Fibroblast of peridontal ligament (primary cell): ENCODE data around the gene TKT.
"Not testable (repeated sequence)": the region's sequence is repeated elsewhere in the genome, so short reads cannot be mapped to it uniquely, and the experiment has no call there.

Source experiments
- DNase-seq: peaks from one replicate; pipeline ENCODE4 v3.0.0-alpha.2; 2010; ENCODE audit errors: extremely low read depth

TKT gene

DNA sequence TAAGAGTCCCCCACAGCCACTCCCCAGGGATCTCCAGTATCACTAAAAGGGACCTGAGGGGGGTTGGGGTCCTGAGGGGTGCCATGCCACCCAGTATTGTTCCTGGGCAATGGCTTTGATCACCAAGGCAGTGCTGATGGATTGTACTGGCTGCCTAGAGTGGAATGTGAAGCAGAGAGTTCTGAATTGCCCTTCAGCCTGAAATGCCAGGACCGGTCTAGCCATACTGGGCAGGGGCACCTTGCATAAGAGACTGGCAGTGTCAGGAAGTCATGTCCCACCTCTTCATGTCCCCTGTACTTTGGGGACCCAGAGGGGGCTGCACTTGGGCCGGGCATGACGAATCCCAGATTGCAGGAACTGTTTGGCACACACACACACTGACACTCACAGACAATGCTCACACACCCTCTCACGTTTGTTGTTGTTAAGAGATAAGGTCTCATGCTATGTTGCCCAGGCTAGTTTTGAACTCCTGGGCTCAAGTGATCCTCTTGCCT, 4.5 kb upstream of the TKT start:
- DNase-seq = no peak

DNA sequence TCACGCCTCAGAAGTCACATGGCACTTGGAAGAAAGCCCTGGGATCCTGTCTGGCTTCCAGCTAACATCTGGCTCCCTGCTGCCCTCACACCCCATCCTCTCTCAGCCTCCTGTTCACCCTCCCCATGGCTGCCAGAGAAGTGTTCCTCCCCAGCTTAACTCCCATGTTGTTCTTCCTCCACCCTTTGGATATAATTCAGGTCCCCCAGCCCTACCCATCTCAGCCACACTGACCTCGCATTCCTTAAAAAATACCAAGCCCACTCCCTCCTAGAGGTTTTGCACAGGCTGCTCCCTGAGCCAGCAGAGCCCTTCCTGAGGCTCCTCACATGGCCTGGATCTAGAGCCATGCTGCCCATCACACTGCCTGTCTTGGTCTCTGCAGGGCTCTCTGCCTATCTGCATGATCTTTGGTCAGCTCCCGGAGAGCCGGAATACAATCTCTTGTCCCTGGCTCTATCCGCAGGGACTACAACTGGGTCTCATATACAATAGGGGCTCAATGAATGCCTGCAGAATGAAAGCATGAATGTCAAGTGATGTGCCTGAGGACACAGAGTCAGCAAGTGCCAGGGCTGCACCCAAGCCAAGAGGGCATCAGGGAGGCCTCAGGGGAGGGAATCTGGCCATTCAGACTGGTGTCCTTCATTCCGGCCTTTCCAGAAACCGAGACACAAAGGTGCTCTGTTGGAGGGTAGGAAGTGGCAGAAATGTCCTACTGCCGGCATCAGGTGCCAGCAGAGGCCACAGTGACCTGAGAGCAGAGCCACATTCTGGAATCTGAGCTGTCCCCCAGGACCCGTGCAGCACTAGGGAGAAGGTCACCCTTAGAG, 3.8 kb upstream of the TKT start:
- DNase-seq = peak; percentile 26

DNA sequence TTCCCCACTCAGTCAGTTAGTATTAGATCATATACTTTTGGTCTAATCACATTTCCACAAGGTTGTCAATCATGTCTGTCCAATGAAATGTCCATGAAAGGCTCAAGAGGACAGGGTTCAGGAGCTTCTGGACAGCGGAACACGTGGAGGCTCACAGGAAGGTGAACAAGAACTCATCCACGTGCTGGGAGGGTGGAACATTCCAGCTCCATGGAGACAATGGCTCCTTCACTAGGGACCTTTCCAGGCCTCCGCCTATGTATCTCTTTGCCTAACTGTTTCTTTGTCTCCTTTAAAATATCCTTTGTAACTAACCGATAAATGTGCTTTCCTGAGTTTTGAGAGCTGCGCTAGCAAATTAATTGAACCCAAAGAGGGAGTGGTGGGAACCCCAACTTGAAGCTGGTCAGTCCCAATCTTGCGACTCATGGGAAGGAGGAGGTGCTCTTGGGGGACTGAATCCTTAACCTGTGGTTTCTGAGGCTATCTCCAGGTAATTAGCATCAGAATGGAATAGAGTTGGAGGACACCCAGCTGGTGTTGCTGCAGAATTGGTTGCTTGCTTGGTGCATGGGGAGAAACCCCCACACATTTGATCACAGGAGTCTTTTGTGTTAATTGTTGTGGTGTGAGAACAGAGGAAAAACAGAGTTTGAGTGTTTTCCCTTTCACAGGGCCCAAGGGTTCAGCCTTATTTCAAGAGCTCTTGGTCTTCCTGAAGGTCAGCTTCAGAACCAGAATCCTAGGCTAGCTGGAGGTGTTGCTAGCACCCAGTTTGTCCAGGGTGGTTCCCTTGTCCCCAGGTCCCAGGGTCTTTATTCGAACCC, 3.0 kb upstream of the TKT start:
- DNase-seq = no peak

DNA sequence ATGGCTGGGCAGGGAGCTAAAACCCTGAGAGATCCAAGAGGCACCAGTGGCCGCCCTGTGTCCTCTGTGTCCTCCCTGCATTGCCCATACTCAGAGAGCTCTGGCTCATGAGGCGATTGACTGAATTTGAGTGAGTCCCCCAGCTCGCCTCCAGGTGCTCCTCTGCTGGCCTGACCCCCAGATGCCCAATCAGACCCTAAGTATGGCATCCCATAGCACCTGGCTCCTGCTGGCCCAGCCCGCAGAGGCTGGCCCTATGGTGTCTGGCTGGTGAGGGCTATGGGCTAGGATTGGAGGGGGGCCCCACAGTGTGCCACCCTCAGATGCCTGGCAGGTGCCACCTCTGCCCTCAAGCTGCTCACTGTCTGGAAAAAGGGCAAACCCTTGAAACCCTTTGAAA, 1.6 kb upstream of the TKT start:
- DNase-seq = no peak

DNA sequence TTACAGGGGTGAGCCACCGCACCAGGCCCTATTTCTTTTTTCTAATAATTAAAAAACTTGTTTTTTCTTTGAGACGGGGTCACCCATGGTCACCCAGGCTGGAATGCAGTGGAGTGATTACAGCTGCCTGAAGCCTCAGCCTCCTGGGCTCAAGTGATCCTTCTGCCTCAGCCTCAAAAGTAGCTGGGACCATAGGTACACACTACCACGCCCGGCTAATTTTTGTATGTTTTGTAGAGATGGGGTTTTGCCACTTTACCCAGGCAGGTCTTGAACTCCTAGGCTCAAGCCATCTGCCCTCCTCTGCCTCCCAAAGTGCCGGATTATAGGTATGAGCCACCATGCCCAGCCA, 858 bp upstream of the TKT start:
- no peak for DNase-seq

DNA sequence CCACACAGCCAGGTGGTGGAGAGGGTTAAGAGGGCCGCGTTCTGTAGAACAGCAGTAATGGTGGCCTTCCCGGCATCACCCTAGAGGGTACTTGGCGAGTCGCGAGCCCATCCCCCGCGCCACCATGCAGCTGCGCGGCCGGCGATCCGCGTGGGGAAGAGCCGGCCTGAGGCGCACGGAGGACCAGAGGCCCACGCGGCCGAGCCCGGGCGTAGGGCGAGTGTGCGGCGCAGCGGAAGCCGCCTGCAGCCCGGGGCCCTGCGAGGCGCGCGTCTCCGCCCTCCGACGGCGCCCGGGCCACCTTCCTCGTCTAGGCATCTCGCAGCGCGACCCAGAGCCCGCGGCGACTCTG, 423 bp downstream of the TKT start:
- DNase-seq = no peak

DNA sequence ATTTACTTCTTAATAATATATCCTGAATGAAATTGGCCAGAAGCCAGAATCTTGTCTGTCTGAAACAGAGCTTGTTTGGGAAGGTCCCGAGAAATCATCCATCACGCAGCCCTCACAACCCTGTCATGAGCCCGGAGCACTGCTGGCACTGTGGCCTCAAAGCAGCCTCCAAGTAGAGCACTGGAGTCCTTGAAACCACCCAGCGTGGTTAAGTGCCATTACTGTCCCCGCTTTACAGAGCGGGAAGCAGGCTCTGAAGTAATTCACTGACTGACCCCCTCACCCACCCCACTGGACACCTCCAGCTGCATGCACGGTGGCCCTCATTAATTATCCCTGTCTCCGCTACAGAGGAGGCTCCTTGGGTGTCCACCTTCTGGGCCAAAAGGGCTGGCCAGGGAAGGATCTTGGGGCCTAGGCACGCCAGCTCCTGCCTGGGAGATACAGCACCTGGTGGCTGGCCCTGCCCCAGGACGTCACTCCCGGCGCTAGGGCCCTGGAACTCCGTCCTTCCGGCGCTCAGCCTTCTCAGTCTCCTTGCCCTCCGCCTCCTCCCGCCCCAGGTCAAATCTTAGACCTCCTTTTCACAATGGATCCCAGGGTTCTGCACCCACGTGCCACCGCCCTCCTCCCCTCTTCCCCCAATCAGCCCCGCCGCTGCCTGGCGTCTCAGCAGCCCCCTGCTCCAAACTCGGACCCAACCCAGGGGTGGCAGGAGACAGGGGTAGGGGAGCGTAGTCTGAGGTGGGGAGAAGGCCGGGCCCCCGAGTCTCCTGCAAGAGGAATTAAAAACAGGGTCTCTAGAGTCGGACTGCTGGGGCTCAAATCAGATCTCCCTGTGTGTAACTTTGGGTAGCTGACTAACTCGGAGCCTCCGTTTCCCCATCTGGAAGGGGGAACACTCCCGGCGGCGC, 1.1 kb downstream of the TKT start:
- DNase-seq = peak; percentile 32

DNA sequence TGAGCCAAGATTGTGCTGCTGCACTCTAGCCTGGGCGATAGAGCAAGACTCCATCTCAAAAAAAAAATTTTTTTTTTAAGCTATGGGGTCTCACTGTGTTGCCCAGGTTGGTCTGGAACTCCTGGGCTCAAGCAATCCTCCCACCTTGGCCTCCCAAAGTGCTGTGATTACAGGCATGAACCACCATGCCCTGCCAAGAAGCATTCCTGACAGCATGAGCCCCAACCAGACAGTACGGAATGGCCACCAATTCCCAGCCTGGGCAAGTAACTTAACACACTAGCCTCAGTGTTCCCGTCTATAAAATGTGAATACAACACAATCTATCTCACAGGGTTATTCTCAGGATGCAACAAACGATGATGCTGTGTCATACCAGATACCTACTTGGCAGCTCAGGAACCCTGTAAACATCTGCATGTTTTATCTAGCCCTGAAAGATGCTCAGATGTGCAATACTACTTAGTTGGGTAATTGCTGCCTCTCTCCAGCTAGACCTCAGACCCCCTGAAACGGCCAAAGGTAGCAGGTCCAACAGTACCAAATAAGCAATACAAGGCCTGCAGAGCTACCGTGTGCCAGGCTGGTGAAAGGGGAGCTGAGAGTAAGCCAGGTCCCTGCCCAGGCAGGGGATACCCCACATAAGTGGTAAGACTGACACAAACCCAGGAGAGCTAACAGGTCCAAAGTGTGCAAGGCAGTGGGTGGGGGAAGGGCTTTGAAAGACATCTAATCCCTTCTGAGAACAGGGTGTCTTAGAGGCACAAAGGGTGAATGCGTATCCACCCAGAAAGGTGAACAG, 1.9 kb downstream of the TKT start:
- no peak for DNase-seq

DNA sequence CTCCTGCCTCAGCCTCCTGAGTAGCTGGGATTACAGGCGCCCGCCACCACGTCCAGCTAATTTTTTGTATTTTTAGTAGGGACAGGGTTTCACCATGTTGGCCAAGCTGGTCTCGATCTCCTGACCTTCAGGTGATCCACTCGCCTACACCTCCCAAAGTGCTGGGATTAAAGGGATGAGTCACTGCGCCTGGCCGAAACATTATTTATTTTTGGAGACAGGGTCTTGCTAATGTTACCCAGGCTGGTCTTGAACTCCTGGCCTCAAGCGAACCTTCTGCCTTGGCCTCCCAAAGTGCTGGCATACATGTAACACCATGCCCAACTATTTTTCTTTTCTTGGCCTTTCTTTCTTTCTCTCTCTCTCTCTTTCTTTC, 2.9 kb downstream of the TKT start:
- DNase-seq = not testable (repeated sequence)

DNA sequence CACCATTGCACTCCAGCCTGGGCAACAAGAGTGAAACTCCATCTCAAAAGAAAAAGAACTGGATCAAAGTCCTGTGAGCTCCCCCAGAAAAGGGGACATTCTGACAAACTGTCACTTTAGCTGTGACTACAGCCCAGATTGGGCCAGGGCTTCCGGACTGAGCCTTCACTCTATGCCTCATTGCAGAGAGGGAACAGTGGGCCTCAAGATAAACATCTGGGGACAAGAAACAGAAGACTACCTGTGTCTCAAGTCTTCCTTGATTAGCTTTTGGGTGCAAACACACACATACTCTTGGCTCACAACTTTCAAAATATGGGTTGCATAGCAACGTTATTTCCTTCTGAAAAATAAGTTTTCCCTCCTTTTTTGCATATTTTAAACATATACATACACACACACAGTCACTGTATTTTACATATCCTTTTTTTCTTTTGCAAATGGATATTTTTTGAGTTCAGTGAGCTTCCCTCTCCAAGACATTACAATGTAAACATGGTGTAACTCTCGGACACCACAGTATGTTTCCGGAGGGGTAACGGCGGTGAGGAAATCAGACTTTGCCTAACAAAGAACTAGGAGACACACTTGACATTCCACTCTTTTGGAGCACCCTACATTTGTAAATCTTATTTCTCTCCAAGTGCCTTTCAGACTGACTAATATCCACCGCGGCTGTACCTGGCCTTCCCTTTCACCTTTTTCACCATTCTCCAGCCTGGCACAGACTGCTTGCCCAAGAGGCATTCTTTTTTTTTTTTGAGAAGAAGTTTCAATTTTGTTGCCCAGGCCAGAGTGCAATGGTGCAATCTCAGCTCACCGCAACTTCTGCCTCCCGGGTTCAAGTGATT, 3.5 kb downstream of the TKT start:
- DNase-seq = no peak

DNA sequence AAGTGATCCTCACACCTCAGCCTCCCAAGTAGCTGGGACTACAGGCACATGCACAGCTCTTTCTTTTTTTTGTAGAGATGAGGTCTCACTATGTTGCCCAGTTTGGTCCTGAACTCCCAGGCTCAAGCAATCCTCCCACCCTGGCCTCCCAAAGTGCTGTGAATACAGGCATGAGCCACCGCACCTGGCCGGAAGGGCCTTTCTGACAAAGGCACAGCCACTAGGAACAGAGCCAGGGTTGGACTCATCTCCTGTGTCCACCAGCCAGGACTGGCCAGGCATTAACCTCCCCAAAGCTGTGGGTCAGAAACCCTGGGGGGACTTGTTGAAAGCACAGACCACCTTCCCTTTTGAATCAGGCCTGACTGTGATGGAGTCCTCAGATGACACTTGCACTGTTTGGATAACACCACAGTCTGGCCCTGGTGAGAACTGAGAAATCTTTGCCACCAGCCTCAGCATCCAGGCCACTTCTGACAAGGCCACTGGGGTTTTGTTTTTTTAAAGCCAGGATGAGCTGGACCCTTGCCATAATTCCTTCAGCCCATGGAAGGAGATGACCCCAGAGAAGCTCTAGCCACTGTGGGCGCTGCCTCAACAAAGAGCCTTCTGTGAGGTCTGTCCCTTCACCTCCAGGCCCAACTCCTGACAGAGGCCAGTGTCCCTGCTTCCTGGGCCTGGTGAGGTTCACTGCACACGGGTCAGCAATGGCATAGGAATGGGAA, 4.8 kb downstream of the TKT start:
- no peak for DNase-seq

DNA sequence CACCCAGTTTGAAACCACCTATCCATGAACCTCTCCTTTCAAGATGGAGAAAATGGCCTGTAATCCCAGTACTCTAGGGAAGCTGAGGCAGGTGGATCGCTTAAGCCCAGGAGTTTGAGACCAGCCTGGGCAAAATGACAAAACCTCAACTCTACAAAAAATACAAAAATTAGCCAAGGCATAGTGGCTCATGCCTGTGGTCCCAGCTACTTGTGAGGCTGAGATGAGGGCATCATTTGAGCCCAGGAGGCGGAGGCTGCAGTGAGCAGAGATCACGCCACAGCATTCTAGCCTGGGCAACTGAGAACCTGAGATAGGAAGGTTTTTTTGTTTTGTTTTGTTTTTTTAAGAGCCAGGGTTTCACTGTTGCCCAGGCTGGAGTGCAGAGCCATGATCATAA, 5.4 kb downstream of the TKT start:
- DNase-seq = peak; percentile 36

DNA sequence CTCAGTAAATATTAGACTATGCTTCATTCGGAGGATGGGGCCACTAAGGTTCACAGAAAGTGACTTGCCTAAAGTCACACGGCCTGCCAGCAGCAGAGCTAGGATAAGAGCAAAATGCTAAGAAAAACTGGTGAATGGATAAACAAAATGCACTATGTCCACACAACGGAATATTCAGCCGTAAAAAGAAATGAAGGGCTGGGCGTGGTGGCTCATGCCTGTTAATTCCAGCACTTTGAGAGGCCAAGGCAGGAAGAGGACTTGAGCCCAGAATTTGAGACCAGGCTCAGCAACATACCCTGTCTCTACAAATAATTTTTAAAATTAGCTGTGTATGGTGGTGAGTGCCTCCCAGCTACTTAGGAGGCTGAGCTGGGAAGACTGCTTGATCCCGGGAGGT, 7.7 kb downstream of the TKT start:
- no peak for DNase-seq

DNA sequence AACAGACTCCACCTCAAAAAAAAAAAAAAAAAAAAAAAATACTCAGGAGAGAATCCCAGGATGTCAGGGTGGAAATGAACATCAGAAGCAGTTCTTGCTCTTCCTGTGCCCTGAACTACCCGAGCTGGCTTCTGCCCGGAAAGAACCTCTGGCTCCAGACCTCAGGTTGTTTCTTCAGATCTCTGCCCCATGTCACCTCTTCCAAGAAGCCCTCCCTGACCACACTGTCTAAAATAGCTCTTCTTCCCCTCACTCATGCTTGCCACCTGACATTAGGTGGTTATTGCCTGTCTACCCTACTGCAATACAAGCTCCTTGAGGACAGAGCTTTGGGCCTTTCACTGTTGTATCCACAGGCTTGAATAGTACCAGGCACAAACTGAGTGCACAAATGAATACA, 8.2 kb downstream of the TKT start:
- no peak for DNase-seq

DNA sequence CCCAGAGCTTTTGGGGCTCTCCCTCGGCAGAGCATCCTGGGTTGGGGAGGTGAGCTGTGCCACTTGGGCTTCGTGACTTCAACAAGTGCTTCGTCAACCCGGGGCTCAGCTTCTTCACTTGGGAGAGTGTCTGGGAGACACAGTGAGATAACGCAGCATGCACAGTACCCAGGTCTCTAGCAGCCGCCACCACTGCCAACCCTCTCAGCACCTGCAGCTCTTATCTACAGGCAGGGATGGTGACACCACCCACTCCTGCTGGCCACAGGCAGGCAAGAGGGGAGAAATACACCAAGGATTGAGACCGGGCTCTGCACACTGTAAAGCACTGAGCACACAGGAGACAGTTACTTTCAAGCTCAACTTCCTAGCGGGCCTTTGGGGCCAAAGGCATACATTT, 11.6 kb downstream of the TKT start:
- no peak for DNase-seq

DNA sequence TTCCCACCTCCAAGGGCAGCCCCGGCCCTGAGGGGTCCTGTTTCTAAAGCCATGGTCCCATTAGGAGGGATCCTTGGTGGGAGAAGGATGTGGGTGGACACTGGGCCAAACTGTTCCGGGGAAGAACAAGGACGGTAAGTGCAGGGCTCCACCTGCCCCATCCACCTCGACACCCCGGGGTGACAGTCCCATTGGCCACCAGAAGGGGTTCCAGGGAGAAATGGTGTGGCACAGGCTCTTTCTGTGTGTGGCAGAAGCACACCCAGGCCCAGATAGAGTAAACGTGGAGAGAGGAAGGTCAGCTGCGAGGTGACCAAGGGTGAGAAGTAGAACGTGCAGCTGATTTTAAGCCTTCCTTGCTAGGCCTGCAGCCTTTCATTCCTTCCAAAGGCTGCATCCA, 12.0 kb downstream of the TKT start:
- DNase-seq = no peak

DNA sequence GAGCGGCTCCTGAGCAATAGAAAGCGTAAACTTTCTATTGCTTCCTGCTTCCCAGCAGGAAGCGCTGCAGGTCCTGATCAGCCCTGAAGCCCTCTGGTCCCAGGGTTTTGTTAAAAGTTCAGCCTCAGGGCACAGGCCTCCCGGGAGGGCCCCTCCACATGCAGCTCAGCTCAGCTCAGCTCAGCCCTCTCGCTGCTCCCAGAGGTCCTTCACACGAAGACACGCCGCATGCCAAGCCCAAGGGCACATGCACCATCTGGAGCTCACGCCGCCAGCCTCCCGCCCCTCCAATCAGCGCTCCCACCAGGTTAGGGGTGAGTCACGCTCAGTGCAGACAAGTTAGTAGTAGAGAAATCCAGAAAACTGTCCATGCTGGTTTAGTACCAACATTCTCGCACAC, 12.7 kb downstream of the TKT start:
- peak; percentile 17 for DNase-seq

DNA sequence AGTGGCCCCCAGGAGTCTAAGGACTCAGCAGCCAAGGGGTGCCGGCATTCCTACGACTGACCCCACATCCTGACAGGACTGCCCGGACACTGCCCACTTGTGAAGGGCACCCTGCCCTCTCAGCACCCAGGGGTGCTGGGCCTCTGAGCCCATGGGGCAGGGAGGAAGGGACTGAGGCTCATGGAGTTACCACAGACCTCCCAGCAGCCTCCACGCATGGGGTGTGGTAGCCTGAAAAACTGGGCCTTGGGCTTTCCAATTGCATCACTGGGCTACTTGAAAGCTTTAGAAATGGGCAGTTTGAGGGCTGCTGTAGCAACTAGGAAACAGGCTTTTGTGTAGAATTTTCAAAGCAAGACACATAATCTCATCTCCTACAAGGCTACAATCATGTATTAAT, 13.2 kb downstream of the TKT start:
- DNase-seq = peak; percentile 30

DNA sequence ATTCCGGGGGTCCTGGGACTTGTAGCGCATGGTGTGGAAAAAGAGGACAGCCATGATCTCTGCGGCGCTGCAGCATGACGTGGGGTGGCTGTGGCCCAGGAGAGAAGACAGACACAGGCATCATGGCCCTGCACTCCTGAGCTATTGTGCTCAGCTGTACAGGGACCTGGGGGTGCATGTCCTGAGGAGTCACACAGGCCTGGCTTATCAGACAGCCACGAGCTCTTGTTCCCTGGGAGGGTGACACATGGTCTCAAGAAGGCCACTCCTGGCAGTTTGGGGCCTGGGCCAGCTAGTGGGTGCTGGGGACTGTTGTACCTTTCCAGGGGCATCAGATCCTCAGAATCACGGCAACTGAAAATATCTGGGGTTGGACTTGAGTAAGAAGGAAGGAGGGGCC, 13.7 kb downstream of the TKT start:
- no peak for DNase-seq
